HK-2 (cell line): ENCODE measurements around the gene ITPR1.
A peak's percentile ranks its signal among the peaks of the same experiment; 100 is the strongest.

ENCODE experiments used
- DNase-seq: peaks from one replicate; pipeline ENCODE4 v3.0.0-alpha.2; 2018; ENCODE audit not compliant: unreplicated experiment

Gene ITPR1

GRCh38 chr3:4491855-4492207 lies 1.3 kb upstream of the ITPR1 start:
- DNase-seq: no peak

DNA sequence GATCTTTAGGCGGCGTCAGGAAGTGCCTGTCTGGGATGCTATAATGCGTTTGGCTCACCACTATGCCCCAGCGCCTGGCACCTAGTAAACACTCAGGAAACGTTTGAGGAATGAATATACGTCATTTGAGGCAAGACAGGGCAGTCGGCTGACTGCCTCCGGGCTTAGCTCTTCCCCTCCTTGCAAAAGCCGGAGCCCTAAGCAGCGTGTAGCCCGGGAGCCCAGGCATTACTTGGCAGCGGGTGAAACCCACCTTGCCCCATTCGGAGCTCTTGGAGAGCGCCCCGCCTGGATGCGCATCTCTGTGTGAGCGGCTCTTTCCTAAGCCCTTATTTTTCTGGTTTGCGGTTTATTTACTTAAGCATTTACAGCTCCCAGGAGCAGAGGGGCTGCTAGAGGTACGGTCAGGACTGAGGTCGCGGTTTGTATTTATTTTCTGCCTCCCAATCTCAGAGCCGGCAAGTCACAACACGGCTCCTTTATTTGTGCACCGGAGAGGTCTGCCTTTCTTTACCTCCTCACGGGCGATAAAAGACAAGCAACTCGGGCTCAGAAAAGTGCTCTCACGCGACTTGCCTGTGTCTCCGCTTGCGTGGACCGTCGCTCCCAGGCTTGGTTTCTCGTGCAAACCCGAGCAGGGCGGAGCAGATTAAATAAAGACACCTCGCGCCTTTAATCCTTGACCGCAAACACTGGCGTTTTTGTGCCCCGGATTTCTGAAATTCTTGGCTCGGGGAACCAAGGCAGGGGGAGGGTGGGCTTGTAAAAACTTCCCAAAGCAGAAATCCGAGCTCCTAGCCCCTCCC lies 737 bp upstream of the ITPR1 start:
- peak; percentile 38 for DNase-seq

GRCh38 chr3:4493941-4494894 lies 1.1 kb downstream of the ITPR1 start:
- DNase-seq: peak; percentile 4

GRCh38 chr3:4494895-4495264 lies 1.7 kb downstream of the ITPR1 start:
- no peak for DNase-seq

DNA sequence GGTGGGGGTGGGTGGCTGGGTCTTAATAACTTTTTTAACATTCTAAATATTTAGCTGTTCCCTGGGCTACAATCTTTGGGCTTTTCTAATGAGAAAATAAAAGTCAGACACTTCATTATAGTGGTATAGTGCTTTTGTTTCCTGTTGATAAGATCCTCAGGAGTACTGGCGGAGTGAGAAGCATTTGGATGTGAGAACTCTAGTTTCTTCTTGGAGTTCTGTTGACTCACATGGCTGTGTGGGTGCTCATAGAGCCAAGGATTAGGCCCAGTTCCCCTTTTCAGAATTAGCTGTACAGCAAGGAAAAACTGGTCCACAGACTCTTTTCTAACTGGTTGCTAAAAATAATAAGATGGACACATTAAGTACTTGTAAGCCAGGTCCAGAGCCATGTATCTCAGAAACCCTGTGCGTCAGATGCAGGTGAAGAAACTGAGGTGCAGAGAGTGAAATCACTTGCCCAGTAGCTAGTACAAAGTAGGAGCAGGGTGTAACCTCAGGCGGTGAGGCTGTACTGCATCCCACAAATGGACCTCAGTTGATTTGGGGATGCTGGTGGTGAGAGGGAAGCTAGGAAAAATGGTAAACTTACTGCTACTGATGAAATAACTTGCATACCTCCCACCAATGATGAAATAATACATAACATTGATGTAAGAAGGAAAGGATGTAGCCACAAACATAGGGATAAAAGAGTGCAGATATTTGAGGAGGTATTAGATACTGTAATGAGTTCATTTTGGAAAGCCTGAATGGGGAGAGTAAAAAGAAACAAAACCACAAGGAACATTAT lies 2.3 kb downstream of the ITPR1 start:
- no peak for DNase-seq

DNA sequence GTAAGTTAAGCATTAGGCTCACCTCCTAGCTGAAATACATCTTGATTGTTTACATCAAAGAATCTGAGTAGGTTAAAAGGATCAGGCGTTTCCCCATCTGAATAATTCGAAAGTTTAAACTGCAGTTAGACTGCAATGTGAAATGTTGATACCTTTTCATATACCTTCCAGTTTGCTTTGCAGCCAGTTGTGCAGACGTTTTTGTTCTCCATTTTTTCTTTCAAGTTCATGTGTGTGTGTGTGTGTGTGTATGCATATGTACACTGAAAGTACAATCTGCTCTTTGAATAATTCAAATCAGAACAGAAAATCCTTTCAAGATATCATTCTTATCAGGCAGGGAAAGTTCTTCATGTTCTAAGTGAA lies 2.9 kb downstream of the ITPR1 start:
- no peak for DNase-seq

GRCh38 chr3:4497005-4497692 lies 4.0 kb downstream of the ITPR1 start:
- DNase-seq: no peak

GRCh38 chr3:4497843-4498324 lies 4.7 kb downstream of the ITPR1 start:
- no peak for DNase-seq

DNA sequence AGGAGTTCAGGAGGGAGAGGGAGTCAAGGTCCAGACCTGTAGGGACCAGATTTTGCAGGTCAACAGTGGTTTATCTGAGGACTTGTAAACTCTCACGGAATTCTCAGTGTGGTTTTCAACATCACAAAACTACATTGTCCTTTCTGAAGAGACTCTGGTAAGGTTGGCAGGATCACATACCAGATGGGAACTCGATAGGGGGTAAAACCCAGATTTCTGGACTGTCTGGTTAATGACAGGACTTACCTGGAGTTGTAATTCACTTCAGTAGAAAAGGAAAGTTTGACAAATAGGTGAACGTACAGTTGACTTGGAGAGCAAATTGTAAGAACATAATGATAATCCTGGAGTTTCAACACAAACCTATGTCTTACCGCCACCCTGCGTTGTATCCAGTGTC lies 5.3 kb downstream of the ITPR1 start:
- no peak for DNase-seq

DNA sequence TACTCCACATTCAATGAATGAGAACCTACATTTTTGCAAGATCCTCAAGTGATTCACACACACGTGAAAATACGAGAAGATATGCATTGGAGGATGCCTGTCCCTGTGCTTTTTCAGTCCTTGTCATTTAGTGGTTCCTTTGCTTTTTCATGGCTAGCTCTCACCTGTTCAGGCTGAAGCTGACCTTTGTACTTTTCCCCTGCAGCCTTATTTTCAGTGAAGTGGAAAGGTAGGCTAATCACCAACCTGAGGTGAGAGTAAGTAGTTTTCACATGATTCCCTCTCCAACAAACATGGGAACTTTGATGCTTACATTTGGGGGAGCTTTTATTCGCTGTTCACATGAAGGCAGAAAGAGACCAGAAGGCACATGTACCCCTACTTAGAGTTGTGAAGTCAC lies 8.3 kb downstream of the ITPR1 start:
- DNase-seq: no peak

DNA sequence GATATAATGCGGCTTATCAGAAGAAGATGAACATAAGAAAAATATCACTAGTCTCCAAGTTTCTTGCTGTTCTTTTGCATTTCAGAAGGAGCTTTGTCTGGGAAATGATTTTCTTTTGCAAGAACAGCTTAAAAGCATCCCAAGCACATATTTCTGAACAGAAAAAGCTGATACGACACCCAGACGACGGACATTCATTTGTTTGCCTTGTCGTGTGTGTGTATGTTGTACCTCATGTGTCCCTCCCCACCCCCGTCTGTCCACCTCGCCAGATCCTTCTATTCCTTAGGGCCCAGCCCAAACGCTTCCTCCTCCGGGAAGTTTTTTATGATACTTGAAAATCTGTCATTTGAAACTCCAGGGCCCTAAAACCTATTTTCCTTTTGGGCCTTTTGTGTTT lies 8.8 kb downstream of the ITPR1 start:
- no peak for DNase-seq

GRCh38 chr3:4503050-4503449 lies 9.9 kb downstream of the ITPR1 start:
- no peak for DNase-seq

DNA sequence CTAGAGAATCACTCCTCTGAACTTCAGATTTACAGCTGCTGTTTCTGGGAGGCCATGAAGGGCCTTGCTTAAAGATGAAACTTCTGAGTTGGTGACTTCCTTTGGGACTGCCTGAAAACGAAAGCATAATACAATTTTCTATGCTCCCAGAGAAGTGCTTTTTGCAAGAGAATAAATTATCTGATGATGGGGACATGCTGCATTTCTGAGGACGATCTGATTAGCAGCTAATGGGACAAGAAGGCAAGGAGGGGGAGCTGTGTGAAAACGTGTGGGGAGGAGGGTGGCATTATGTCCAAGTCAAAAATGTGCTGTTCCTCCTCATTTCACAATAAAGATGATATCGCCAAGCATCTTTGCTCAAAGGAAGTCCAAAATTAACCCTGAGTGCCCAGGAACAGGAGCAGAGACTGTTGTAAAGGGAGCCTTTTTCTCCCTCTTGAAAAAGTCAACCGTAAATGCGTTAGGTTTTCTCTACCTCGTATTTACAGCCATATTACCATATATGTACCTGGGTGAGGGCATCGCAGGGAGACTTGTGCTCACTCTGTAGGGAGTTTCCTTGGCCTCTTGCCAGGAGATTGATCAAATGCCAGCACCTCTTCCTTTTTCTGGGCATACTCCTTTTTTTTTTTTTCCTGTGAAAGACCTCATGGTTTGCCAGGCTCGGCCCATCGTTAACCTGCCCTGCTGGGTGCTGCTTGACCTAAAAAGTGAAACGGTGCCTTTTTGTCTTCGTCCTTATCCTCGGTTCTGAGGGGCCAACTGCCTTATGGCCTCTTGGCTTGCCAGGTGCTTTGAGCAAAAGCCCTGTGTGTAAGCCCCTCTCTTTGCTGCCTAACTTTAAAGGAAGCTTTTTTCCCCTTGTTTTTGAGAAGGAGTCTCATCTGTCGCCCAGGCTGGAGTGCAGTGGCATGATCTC lies 11.5 kb downstream of the ITPR1 start:
- no peak for DNase-seq

GRCh38 chr3:4505688-4506558 lies 12.8 kb downstream of the ITPR1 start:
- DNase-seq: no peak

- DNase-seq: no peak
Observed at GRCh38 chr3:4506559-4507023, 13.4 kb downstream of the ITPR1 start.

- DNase-seq: no peak
Observed at GRCh38 chr3:4507024-4507596, 14.0 kb downstream of the ITPR1 start.

- DNase-seq: no peak
Observed at GRCh38 chr3:4508048-4508981, 15.2 kb downstream of the ITPR1 start.

DNA sequence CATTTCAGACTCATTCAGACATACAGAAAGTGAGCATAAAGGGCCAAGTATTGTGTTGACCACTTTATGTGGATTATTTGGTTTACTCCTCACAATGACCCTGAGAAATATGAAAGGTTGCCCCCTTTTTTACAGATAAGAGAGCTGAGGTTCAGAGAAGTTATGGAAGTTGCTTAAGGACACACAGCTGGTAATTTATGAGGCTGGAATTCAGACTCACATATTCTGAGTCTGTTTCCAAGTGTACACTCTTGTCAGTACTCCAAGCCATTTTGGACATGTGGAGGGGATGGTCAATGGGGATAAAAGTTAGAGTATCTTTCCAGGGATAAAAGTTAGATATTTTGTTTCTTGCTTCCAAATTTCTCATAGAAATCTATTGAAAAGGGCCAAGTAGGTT lies 15.9 kb downstream of the ITPR1 start:
- DNase-seq: no peak
